Measurements from ENCODE around the gene PRKN.
"Not testable (repeated sequence)": the region's sequence is repeated elsewhere in the genome, so short reads cannot be mapped to it uniquely, and the experiment has no call there.

The PRKN gene

DNA sequence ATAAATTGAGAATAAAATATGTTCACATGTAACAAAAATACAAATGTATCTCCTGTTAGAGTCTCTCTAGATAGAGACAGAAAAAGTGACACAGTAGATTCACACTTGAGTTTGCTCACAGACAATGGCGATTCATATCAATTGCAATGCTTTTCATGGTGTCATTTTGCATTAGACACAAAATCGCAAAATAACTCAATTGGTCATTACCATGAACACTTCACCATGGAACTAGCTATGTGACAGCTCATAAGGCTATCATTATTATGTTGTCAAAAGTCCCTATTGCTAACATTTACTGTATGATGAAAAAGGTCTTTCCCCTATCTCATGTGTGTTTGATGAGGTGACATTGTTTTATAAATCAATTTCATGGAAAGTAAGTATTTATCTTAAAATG lies 1204.2 kb downstream of the PRKN start:
- Histone ChIP-seq H3K27me3 (ENCODE audit: control insufficient read depth in 1 of 2, insufficient read depth in 2 of 2, low read length in 2 of 2) (no peaks in the 10 kb centered on the region), H3K9me3 (ENCODE audit: control insufficient read depth in 2 of 2, low read length in 2 of 2) (peaks cover 0 to 3% of the 10 kb centered on the region in 2 donors), H3K36me3 (ENCODE audit: control insufficient read depth in 2 of 2, insufficient read depth in 2 of 2, low read length in 2 of 2) (no peaks in the 10 kb centered on the region), H3K4me1 (ENCODE audit: control insufficient read depth, insufficient read depth, low read length) (no peaks in the 10 kb centered on the region), H3K9ac (ENCODE audit: low read length in 2 of 2) (no peak overlapping the region), H3K27ac (ENCODE audit: low read length) (no peak overlapping the region), H3K4me3 (ENCODE audit: low read length in 2 of 2) (no peak overlapping the region)

- no peaks in the 10 kb centered on the region for H3K27me3 ChIP-seq (ENCODE audit: control insufficient read depth in 1 of 2, insufficient read depth in 2 of 2, low read length in 2 of 2)
- H3K9me3 ChIP-seq (ENCODE audit: control insufficient read depth in 2 of 2, low read length in 2 of 2), result peaks cover 0 to 3% of the 10 kb centered on the region in 2 donors
- no peak overlapping the region for H3K9ac ChIP-seq (ENCODE audit: low read length in 2 of 2)
- H3K27ac ChIP-seq (ENCODE audit: low read length), result no peak overlapping the region
- H3K36me3 ChIP-seq (ENCODE audit: control insufficient read depth in 2 of 2, insufficient read depth in 2 of 2, low read length in 2 of 2), result no peaks in the 10 kb centered on the region
- no peaks in the 10 kb centered on the region for H3K4me1 ChIP-seq (ENCODE audit: control insufficient read depth, insufficient read depth, low read length)
- no peak overlapping the region for H3K4me3 ChIP-seq (ENCODE audit: low read length in 2 of 2)
These were observed 1205.3 kb downstream of the PRKN start for GRCh38 chr6:161522276-161522675.

DNA sequence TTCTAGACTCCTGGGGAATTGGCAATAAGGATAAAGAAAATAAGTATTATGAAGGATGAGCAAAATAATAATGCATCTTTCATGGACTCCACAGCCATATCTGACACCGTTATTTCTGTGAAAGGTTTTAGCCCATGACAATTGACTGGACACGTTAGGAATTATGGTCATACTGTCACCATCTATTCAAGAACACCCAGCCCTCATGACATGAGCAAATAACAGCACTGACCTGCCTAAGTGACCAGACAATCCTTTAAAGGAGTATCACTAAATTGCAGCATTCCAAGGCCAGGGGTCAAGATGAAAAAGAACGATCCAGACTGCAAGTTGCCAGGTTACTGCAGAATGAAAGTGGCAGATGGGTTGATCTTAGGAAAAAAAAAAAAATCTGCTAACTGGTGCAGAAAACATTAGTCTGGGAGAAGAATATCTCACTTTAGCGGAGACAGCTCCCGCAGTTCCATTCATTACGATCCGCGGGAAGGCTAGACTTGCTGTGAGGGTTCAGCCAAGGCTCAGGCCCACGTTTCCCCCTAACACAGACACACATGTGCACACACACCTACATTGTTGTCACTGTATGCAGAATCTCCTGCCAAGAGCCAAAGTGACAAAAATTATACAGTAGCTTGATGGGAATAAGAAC lies 1216.0 kb downstream of the PRKN start:
- H3K9me3 ChIP-seq (ENCODE audit: control insufficient read depth in 2 of 2, low read length in 2 of 2), result no peaks in the 10 kb centered on the region
- no peak overlapping the region for H3K9ac ChIP-seq (ENCODE audit: low read length in 2 of 2)
- H3K27ac ChIP-seq (ENCODE audit: low read length), result no peak overlapping the region
- no peak overlapping the region for H3K4me3 ChIP-seq (ENCODE audit: low read length in 2 of 2)
- no peaks in the 10 kb centered on the region for H3K36me3 ChIP-seq (ENCODE audit: control insufficient read depth in 2 of 2, insufficient read depth in 2 of 2, low read length in 2 of 2)
- H3K27me3 ChIP-seq (ENCODE audit: control insufficient read depth in 1 of 2, insufficient read depth in 2 of 2, low read length in 2 of 2), result no peaks in the 10 kb centered on the region
- H3K4me1 ChIP-seq (ENCODE audit: control insufficient read depth, insufficient read depth, low read length), result no peaks in the 10 kb centered on the region

GRCh38 chr6:161508341-161508740 lies 1219.2 kb downstream of the PRKN start:
- Histone ChIP-seq H3K27me3 (ENCODE audit: control insufficient read depth in 1 of 2, insufficient read depth in 2 of 2, low read length in 2 of 2) (no peaks in the 10 kb centered on the region), H3K9ac (ENCODE audit: low read length in 2 of 2) (no peak overlapping the region), H3K4me1 (ENCODE audit: control insufficient read depth, insufficient read depth, low read length) (no peaks in the 10 kb centered on the region), H3K36me3 (ENCODE audit: control insufficient read depth in 2 of 2, insufficient read depth in 2 of 2, low read length in 2 of 2) (no peaks in the 10 kb centered on the region), H3K27ac (ENCODE audit: low read length) (no peak overlapping the region), H3K9me3 (ENCODE audit: control insufficient read depth in 2 of 2, low read length in 2 of 2) (no peaks in the 10 kb centered on the region), H3K4me3 (ENCODE audit: low read length in 2 of 2) (no peak overlapping the region)

- no peaks in the 10 kb centered on the region for H3K4me1 ChIP-seq (ENCODE audit: control insufficient read depth, insufficient read depth, low read length)
- H3K27ac ChIP-seq (ENCODE audit: low read length), result no peak overlapping the region
These were observed 1220.2 kb downstream of the PRKN start for GRCh38 chr6:161507375-161507774.

GRCh38 chr6:161503570-161503969 lies 1224.0 kb downstream of the PRKN start:
- Histone ChIP-seq H3K4me1 (ENCODE audit: control insufficient read depth, insufficient read depth, low read length) (no peaks in the 10 kb centered on the region), H3K4me3 (ENCODE audit: low read length in 2 of 2) (no peak overlapping the region), H3K27ac (ENCODE audit: low read length) (no peak overlapping the region), H3K9ac (ENCODE audit: low read length in 2 of 2) (no peak overlapping the region), H3K9me3 (ENCODE audit: control insufficient read depth in 2 of 2, low read length in 2 of 2) (no peaks in the 10 kb centered on the region), H3K27me3 (ENCODE audit: control insufficient read depth in 1 of 2, insufficient read depth in 2 of 2, low read length in 2 of 2) (no peaks in the 10 kb centered on the region), H3K36me3 (ENCODE audit: control insufficient read depth in 2 of 2, insufficient read depth in 2 of 2, low read length in 2 of 2) (no peaks in the 10 kb centered on the region)

More at GRCh38 chr6:161507375-161507774, 1220.2 kb downstream of the PRKN start:
- no peaks in the 10 kb centered on the region for H3K36me3 ChIP-seq (ENCODE audit: control insufficient read depth in 2 of 2, insufficient read depth in 2 of 2, low read length in 2 of 2)
- H3K27me3 ChIP-seq (ENCODE audit: control insufficient read depth in 1 of 2, insufficient read depth in 2 of 2, low read length in 2 of 2), result no peaks in the 10 kb centered on the region
- no peak overlapping the region for H3K9ac ChIP-seq (ENCODE audit: low read length in 2 of 2)
- H3K9me3 ChIP-seq (ENCODE audit: control insufficient read depth in 2 of 2, low read length in 2 of 2), result no peaks in the 10 kb centered on the region
- H3K4me3 ChIP-seq (ENCODE audit: low read length in 2 of 2), result no peak overlapping the region

DNA sequence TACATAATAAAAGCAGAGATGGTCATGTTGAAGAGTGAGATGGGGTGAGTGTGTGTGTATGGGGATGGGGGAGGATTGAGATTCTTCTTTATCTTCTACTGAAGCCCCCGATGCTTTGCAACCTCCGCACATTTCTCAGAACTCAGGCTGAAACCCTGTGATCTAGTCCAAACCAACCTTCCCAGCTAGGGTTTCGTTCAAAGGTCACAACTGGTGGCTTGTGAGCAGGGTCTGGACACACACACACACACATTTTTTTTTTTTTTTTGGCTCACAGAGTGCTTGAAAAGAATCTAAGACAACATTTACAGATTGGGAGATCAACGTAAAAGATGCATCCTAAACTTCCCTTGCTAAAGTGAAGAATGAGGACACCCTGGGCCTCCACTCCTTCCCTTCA lies 1228.7 kb downstream of the PRKN start:
- H3K27me3 ChIP-seq (ENCODE audit: control insufficient read depth in 1 of 2, insufficient read depth in 2 of 2, low read length in 2 of 2), result no peaks in the 10 kb centered on the region
- no peak overlapping the region for H3K9ac ChIP-seq (ENCODE audit: low read length in 2 of 2)
- H3K36me3 ChIP-seq (ENCODE audit: control insufficient read depth in 2 of 2, insufficient read depth in 2 of 2, low read length in 2 of 2), result no peaks in the 10 kb centered on the region
- H3K4me3 ChIP-seq (ENCODE audit: low read length in 2 of 2), result no peak overlapping the region
- no peak overlapping the region for H3K27ac ChIP-seq (ENCODE audit: low read length)
- H3K9me3 ChIP-seq (ENCODE audit: control insufficient read depth in 2 of 2, low read length in 2 of 2), result peaks cover 0 to 6% of the 10 kb centered on the region in 2 donors
- H3K4me1 ChIP-seq (ENCODE audit: control insufficient read depth, insufficient read depth, low read length), result no peaks in the 10 kb centered on the region

GRCh38 chr6:161498359-161498758 lies 1229.2 kb downstream of the PRKN start:
- peaks cover 0 to 6% of the 10 kb centered on the region in 2 donors for H3K9me3 ChIP-seq (ENCODE audit: control insufficient read depth in 2 of 2, low read length in 2 of 2)
- H3K27ac ChIP-seq (ENCODE audit: low read length), result no peak overlapping the region
- H3K36me3 ChIP-seq (ENCODE audit: control insufficient read depth in 2 of 2, insufficient read depth in 2 of 2, low read length in 2 of 2), result no peaks in the 10 kb centered on the region
- no peaks in the 10 kb centered on the region for H3K27me3 ChIP-seq (ENCODE audit: control insufficient read depth in 1 of 2, insufficient read depth in 2 of 2, low read length in 2 of 2)
- no peak overlapping the region for H3K9ac ChIP-seq (ENCODE audit: low read length in 2 of 2)
- H3K4me3 ChIP-seq (ENCODE audit: low read length in 2 of 2), result no peak overlapping the region
- no peaks in the 10 kb centered on the region for H3K4me1 ChIP-seq (ENCODE audit: control insufficient read depth, insufficient read depth, low read length)

DNA sequence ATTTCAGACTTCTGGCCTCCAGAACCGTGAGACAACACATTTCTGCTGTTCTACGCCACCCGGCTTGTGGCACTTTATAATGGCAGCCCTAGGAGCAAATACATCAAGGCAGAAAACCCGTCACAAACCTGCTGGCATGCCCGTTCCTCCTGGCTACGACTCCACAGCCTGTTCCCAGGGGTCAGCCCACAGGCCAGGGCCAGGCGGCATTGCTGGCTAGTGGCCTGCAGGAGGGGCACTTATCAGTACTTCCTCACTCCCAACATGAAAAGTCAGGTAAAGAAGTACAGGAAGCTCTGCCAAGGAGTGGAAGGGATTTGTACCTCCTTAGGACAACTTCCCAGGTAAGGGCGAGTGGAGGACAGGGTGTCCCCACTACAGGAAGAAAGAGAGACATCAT lies 1230.6 kb downstream of the PRKN start:
- H3K27ac ChIP-seq (ENCODE audit: low read length), result no peak overlapping the region
- H3K9me3 ChIP-seq (ENCODE audit: control insufficient read depth in 2 of 2, low read length in 2 of 2), result peaks cover 0 to 6% of the 10 kb centered on the region in 2 donors
- H3K4me1 ChIP-seq (ENCODE audit: control insufficient read depth, insufficient read depth, low read length), result no peaks in the 10 kb centered on the region
- H3K4me3 ChIP-seq (ENCODE audit: low read length in 2 of 2), result no peak overlapping the region
- H3K36me3 ChIP-seq (ENCODE audit: control insufficient read depth in 2 of 2, insufficient read depth in 2 of 2, low read length in 2 of 2), result no peaks in the 10 kb centered on the region
- H3K9ac ChIP-seq (ENCODE audit: low read length in 2 of 2), result no peak overlapping the region
- no peaks in the 10 kb centered on the region for H3K27me3 ChIP-seq (ENCODE audit: control insufficient read depth in 1 of 2, insufficient read depth in 2 of 2, low read length in 2 of 2)

DNA sequence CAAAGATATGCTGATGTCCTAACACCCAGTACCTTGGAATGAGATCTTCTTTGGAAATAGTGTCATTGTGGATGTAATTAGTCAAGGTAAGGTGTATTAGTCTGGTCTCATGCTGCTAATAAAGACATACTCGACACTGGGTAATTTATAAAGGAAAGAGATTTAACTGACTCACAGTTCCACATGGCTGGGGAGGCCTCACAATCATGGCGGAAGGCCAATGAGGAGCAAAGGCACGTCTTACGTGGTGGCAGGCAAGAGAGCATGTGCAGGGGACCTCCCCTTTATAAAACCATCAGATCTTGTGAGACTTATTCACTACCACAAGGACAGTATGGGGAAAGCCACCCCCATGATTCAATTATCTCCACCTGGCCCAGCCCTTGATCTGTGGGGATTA lies 1231.3 kb downstream of the PRKN start:
- H3K36me3 ChIP-seq (ENCODE audit: control insufficient read depth in 2 of 2, insufficient read depth in 2 of 2, low read length in 2 of 2); H3K27me3 ChIP-seq (ENCODE audit: control insufficient read depth in 1 of 2, insufficient read depth in 2 of 2, low read length in 2 of 2); H3K4me3 ChIP-seq (ENCODE audit: low read length in 2 of 2); H3K27ac ChIP-seq (ENCODE audit: low read length); H3K4me1 ChIP-seq (ENCODE audit: control insufficient read depth, insufficient read depth, low read length); H3K9me3 ChIP-seq (ENCODE audit: control insufficient read depth in 2 of 2, low read length in 2 of 2); H3K9ac ChIP-seq (ENCODE audit: low read length in 2 of 2): not testable (repeated sequence)

DNA sequence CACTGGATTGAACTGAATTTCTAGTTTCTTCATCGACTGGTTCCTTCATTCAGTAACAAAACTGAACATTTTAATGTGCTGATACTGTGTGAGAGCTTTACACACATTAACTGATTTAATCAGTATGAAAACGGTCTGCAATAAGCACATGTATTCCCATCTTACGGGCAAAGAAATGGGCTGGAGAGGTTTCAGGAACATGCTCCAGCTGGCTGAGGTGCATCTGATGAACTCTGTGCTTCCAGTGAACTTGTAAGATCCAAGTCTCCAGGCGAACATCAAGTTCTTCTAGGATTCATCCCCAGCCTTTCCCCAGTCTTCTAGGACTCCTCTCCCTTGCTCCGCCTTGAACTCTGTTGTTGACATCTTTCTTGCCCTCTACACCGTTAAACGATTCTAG lies 1233.0 kb downstream of the PRKN start:
- Histone ChIP-seq H3K27ac (ENCODE audit: low read length) (no peak overlapping the region), H3K4me3 (ENCODE audit: low read length in 2 of 2) (no peak overlapping the region), H3K9ac (ENCODE audit: low read length in 2 of 2) (no peak overlapping the region), H3K27me3 (ENCODE audit: control insufficient read depth in 1 of 2, insufficient read depth in 2 of 2, low read length in 2 of 2) (no peaks in the 10 kb centered on the region), H3K4me1 (ENCODE audit: control insufficient read depth, insufficient read depth, low read length) (no peaks in the 10 kb centered on the region), H3K9me3 (ENCODE audit: control insufficient read depth in 2 of 2, low read length in 2 of 2) (peaks cover 0 to 6% of the 10 kb centered on the region in 2 donors), H3K36me3 (ENCODE audit: control insufficient read depth in 2 of 2, insufficient read depth in 2 of 2, low read length in 2 of 2) (no peaks in the 10 kb centered on the region)
